ENCODE data around the gene SLC27A6.

GRCh38 chr5:129003232-129003631 lies 37.9 kb downstream of the SLC27A6 start:
- TF ChIP-seq CTCF (conservative IDR thresholded peaks at IDR 0.05; ENCODE audit: low read depth, low read length) (no peak), EZH2 (IDR thresholded peaks at IDR 0.05; ENCODE audit: borderline replicate concordance, low read depth, low read length, poor library complexity, severe bottlenecking) (no peak)

All from A673 (cell line).